Activated CD8-positive, alpha-beta memory T cell treated with anti-CD3 and anti-CD28 coated beads for 36 hours (primary cell): ENCODE measurements around the gene CEACAM1. TPM values are rescaled to one million over a fixed set of nuclear protein-coding genes. Genes with fewer than 3 reads are reported as not detected.
"Not testable (repeated sequence)": the region's sequence is repeated elsewhere in the genome, so short reads cannot be mapped to it uniquely, and the experiment has no call there.

ENCODE experiments used
- CTCF ChIA-PET: fragments of 350-600 bp; sonication (Branson Sonifier 250); formaldehyde crosslinking; loops from one replicate; lab custom pipeline; 2021; ENCODE audit warnings: antibody characterized with exemption; lab: Charles Lee
- POLR2A ChIA-PET: fragments of 350-600 bp; sonication (Branson Sonifier 250); formaldehyde crosslinking; loops from one replicate; lab custom pipeline; 2021; ENCODE audit warnings: antibody characterized with exemption; lab: Charles Lee
- total RNA-seq, 2 experiments: library from RNA; stranded (reverse); gene quantifications; one replicate each; pipeline ENCODE4 v1.2.3, GENCODE V29; 2021

The CEACAM1 gene
- total RNA-seq, 2 experiments from 2014 or later, result 0.55 to 1.2 TPM

DNA sequence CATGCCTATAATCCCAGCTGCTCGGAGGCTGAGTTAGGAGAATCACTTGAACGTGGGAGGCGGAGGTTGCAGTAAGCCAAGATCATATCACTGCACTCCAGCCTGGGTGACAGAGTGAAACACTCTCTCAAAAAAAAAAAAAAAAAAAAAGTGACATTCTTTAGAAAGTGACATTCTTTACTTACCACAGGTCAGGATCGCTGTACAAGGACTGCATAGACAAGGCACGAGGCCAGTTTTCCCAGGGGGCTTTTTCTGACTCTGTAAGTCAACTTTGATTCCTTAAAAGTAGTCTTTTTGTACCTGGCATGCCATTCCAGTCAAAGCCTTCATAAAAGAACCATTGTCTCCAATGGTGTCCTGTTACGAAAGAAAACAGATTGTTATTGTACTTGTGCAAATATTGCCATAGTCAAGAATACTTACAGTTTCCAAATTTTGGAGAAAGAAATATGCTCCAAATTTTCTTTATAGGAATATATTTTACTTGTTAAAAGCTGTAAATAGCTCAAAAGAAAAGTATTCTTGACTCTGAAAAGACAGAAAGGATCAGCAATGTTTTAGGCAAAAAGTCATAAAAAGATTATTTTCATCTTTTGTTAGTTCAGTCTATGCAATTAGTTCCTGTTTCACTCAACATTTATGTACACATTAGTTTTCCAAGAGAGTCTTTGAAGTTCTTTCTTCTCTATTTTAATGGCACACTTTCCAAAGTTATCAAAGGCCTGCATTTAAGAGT, 39.3 kb downstream of the CEACAM1 start:
- CTCF ChIA-PET, result no interaction called here

DNA sequence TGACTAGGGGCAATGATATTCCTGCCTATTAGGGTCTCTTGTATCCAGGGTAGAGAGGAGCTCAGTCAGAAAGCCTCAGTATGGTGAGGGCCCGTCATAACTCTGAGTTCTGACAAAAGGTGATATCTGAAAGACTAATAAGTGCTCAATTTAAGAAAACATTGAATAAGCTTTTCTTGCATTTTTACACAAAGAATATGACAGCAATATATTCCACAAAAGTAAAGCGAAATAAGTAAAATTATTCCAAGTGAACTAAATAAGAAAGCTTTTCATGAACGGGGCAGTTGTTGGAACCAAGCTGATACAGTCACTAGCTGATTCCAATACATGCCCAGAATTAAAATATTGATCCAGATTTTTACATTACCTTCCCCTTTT, 40.5 kb downstream of the CEACAM1 start:
- ChIA-PET CTCF (no interaction called here), POLR2A (no interaction called here)

More for the DNA sequence above, 39.3 kb downstream of the CEACAM1 start:
- POLR2A ChIA-PET, result interaction anchor here (0.5 kb wide), 1 partner anchor 844 kb away, joined by 3 read pairs; no protein-coding TSS in a partner anchor

DNA sequence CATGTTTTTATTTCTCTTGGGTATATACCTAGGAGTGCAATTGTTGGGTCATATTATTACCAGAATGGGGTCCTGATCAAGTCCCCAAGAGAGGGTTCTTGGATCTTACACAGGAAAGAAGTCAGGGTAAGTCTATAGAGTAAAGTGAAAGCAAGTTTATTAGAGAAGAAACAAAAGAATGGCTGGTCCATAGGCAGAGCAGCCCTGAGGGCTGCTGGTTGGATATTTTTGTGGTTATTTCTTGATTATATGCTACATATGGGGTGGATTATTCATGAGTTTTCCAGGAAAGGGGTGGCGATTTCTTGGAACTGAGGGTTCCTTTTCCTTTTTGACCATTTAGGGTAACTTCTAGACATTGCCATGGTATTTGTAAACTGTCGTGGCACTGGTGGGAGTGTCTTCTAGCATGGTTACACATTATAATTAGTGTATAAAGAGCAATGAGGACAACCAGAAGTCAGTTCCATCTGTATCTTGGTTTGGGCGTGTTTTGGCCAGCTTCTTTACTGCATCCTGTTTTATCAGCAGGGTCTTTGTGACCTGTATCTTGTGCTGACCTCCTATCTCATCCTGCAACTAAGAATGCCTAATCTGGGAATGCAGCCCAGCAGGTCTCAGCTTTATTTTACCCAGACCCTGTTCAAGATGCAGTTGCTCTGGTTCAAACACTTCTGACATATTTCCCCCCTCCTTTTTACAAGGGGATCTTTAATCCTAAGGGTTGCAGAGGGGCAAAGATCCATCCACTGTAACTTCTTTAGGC, 41.1 kb downstream of the CEACAM1 start:
- POLR2A ChIA-PET, result no interaction called here
- CTCF ChIA-PET, result no interaction called here

DNA sequence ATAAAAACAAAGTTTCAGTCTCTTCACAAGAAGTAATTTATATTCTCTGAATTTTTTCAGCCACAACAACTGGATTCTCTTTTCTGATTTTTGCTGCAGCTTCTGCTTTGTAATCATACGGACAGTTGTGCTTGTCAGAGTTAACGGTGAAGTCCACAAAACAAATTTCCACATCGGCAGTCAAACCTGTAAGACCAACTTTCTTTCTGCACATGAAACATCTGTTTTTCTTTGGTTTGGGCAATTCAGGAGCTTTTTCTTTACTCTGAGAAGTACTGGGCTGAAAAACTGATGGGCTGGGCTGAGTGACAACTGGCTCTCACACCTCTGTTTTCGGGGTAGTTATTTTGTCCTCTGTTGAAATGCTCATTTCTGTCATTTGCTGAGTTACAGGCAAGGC, 43.2 kb downstream of the CEACAM1 start:
- CTCF ChIA-PET, POLR2A ChIA-PET: not testable (repeated sequence)

DNA sequence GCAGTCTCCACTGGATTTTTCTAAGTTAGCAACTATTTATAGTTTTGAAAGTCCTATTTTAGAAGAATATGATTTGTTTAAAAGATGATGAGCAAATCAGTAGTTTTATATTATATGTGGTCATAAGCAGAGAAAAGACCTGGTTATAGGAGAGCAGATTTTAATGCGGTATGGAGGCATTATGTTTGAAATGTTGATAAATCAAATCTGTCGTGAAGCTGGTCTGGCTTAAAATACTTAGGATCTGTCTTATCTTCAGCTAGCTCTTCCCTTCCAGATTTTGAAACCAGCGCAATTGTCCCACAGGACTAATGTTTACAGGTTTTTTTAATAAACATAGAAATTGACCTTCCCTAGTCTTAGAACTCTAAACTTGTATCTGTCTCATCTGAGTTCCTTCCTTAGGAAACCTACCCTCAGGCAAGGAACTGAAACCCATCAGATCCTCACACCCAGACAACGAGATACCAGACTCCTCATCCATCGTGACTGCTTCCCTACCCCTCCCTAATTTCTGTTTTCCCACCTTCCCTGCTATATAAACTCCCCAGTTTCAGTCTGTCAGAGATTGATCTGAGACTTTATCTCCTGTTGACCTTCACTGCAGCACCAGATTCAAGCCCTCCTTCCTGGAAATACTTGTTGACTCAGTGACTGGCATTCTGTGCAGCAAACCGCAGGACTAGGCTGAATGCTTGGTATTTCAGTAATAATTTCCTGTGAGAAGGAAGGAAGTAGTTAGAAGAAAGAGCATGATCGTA, 47.8 kb downstream of the CEACAM1 start:
- POLR2A ChIA-PET, result no interaction called here
- CTCF ChIA-PET, result no interaction called here

DNA sequence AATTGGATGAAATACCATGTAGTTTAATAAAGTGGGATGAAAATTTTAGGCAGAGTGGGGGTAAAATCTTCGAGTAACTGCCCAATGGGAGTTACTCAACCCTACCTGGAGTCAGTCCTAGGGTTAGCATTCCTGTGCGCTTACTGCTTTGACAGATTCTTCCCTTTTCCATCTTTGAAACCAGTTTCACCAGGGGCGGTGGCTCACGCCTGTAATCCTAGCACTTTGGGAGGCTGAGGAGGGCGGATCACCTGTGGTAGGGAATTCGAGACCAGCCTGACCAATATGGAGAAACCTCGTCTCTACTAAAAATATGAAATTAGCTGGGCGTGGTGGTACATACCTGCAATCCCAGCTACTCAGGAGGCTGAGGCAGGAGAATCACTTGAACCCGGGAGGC, 48.5 kb downstream of the CEACAM1 start:
- CTCF ChIA-PET, result no interaction called here

DNA sequence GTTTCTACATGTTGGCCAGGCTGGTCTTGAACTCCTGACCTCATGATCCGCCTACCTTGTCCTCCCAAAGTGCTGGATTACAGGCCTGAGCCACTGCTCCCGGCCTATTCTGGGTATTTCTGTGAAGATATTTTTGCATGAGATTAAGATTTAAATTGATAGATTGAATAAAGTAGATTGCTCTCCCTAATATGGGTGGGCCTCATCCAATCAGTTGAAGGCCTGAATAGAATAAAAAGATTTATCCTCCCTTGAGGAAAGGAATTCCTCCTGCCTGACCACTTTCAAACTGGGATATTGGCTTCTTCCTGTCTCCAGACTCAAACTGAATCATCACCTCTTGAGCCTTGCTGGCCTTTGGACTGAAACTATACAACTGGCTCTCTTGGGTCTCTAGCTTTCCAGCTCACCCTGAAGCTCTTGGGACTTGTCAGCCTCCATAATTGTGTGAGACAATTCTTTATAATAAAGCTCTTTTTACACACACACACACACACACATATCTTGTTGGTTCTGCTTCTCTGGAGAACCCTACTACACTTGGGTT, 49.4 kb downstream of the CEACAM1 start:
- ChIA-PET CTCF (no interaction called here), POLR2A (interaction anchor here (0.6 kb wide), 1 partner anchor 33 kb away, joined by 3 read pairs; no protein-coding TSS in a partner anchor)

More for the DNA sequence above, 48.5 kb downstream of the CEACAM1 start:
- POLR2A ChIA-PET, result no interaction called here

DNA sequence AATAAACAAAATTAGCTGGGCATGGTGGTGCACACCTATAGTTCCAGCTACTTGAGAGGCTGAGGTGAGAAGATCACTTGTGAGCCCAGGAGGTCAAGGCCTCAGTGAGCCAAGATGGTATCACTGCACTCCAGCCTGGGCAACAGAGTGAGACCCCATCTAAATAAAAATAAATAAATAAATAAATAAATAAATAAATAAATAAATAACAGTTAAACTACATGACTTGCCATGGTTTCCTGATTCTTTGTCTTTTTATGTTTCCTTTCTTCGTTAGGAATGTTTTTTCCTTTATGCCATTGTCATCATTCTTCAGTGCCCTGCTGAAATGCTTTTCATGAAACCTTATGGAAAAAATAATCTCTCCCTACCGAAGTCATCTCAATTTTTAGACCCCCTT, 50.3 kb downstream of the CEACAM1 start:
- ChIA-PET CTCF (no interaction called here), POLR2A (no interaction called here)

DNA sequence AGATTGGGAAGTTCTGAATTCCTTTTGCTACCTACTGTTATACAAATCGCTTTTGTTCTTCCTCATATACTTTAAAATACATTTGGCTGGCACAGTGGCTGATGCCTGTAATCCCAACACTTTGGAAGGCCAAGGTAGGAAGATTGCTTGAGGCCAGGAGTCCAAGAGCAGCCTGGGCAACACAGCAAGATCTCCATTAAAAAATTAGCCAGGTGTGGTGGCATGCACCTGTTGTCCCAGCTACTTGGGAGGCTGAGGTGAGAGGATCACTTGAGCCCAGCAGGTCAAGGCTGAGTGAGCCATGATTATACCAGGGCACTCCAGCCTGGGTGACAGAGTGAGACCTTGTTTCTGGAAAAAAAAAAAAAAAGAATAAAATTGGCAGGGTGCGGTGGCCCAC, 51.2 kb downstream of the CEACAM1 start:
- ChIA-PET POLR2A (no interaction called here), CTCF (no interaction called here)

DNA sequence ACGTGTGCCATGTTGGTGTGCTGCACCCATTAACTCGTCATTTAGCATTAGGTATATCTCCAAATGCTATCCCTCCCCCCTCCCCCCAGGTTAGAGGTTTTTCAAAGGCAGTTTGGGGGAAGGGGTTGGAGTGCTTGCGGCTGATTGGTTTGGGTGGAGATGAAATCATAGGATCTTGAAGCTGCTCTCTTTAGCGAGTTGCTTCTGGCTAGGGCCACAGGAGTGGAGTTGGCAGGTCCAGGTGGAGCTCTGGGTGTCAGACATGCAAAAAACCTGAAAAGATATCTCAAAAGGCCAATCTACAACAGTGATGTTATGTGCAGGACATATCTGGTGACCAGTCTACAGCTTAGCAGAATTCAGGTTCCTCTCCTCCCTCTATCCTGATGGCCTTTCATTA, 52.9 kb downstream of the CEACAM1 start:
- ChIA-PET POLR2A (no interaction called here), CTCF (interaction anchor here (0.7 to 1.4 kb wide), 2 partner anchors 54 to 121 kb away, joined by 3 to 6 read pairs; no protein-coding TSS in a partner anchor)

DNA sequence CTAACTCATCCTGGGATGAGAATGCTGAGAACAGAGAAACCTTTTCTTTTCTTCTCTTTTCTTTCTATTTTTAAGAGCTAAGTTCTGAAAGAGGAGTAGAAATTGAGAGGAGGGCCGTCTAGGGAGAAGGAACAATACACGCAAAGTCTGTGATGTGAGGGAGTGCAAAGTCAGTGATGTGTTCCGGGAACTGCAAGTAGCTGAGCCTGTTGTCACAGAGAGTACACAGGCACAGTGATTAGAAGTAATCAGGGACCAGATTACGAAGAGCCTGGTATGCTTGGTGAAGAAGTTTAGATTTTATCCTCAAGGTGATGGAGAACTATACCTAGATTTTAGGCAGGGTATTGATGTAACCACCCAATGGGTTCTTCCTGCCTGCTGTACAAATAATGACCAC, 53.5 kb downstream of the CEACAM1 start:
- CTCF ChIA-PET, result interaction anchor here (1.4 kb wide), 1 partner anchor 54 kb away, joined by 6 read pairs; no protein-coding TSS in a partner anchor
- POLR2A ChIA-PET, result no interaction called here

DNA sequence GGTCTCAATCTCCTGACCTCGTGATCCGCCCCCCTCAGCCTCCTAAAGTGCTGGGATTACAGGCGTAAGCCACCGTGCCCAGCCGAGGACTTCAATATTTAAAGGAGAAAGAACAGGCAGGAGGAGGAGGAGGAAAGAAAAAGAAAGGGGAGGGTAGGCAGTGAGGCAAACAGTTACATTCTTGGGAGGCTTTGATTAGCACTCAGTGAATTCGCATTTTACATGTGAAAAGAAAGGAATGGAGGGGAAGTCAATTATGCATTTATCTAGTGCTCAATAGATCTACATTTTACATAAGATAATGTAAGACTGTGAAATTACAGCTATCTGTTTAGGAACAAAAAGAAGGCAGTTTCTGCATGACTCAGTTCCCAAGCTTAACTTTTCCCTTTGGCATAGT, 54.6 kb downstream of the CEACAM1 start:
- CTCF ChIA-PET, result interaction anchor here (0.7 to 1.5 kb wide), 2 partner anchors 24 to 55 kb away, joined by 3 to 5 read pairs; partner anchors contain the start of gene CEACAM1
- POLR2A ChIA-PET, result no interaction called here

DNA sequence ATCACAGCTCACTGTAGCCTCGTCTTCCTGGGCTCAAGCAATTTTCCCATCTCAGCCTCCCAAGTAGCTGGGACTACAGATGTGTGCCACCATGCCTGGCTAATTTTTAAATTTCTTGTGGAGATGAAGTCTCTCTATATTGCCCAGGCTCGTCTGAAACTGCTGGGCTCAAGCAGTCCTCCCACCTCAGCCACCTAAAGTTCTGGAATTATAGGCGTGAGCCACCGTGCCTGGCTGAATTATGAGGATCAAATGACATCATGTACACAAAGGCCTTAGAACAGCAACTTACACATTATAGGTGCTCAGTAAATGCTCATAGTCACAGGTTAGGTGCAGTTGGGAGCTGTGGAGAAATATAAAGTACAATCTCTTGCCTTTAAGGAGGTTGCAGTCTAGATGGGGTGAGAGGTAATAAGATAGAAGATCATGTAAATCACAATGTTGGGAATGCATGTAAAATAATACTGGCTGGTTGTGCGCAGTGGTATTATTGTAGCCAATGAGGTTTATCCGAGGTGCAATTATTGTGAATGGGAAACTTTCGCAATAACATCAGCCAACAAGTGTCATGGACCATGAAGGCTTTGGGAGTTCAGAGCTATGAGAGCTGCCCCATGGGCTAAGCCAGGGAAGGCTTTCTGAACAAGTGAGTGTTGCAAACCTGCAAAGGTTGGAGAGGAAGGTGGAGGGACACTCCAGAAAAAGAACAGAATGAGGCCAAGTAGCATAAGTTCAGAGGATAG, 55.7 kb downstream of the CEACAM1 start:
- POLR2A ChIA-PET, result no interaction called here
- CTCF ChIA-PET, result interaction anchor here (0.7 to 1.5 kb wide), 2 partner anchors 22 to 56 kb away, joined by 3 to 5 read pairs; partner anchors contain the start of gene CEACAM1

DNA sequence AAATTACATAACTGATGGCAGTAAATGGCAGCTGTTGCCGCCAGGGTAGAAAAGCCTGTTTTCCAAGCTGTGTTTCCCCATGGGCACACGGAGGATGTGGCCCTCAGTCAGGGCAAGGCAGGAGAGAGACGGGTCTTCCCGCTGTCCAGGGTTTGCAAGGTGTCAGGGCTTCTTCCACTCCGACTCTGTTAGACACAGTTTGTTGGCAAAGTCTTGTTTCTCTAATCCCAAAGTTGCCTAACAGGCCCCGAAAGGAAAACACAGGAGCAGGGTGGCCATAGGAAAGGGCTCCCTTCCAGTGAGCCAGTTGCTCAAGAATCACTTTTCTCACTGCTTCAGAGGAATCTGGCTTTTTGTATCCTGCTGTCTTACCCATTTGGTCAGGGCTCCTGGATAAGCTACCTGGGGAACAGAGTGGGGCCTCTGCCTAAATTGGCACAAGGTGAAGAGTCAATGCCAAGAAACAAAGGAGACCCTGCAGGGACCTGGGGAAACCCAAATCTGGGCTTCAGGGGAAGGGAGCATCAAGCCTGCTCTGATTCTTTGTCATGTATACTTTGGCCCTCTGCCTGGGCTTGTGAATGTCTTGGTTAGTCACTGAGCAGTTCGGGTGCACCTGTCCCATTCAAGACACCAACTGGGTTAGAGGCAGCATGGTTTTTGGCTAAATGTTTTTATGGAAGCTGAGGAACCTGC, 56.6 kb downstream of the CEACAM1 start:
- CTCF ChIA-PET, result interaction anchor here (1.5 kb wide), 1 partner anchor 22 kb away, joined by 5 read pairs; no protein-coding TSS in a partner anchor
- POLR2A ChIA-PET, result no interaction called here

DNA sequence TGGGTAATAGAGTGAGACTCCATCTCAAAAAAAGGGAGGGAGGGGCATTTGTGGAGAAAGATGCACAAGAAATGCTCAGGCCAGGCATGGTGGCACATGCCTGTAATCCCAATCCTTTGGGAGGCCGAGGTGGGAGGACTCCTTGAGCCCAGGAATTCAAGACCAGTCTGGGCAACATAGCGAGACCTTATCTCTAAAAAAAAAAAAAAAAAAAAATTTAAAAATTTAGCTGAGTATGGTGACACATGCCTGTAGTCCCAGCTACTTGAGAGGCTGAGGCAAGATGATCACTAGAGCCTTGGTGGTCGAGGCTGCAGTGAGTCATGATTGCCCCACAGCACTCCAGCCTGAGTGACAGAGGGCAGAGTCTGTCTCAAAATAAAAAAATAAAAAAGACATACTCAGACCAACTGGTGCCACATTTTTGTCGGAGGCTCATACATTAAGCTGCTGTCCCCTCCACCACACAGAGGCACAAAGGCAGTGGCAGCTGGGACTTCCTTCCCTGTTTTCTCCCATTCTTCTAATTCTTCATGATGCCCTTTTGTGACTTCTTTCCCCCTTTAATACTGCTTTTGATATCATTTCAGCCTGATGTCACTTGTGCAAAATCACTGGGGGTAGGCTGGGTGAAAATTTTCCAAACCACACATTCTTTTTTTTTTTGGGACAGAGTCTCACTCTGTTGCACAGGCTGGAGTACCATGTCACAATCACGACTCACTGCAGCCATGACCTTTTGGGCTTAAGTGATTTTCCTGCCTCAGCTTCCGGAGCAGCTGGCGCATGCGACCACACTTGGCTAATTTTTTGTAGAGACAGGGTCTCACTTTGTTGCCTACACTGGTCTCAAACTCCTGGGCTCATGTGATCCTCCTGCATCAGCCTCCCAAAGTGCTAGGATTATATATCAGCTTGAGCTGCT, 58.7 kb downstream of the CEACAM1 start:
- CTCF ChIA-PET, result interaction anchor here (0.6 to 2.1 kb wide), 2 partner anchors 59 to 1454 kb away, joined by 4 to 6 read pairs; no protein-coding TSS in a partner anchor
- POLR2A ChIA-PET, result interaction anchor here (0.6 kb wide), 1 partner anchor 36 kb away, joined by 3 read pairs; no protein-coding TSS in a partner anchor

DNA sequence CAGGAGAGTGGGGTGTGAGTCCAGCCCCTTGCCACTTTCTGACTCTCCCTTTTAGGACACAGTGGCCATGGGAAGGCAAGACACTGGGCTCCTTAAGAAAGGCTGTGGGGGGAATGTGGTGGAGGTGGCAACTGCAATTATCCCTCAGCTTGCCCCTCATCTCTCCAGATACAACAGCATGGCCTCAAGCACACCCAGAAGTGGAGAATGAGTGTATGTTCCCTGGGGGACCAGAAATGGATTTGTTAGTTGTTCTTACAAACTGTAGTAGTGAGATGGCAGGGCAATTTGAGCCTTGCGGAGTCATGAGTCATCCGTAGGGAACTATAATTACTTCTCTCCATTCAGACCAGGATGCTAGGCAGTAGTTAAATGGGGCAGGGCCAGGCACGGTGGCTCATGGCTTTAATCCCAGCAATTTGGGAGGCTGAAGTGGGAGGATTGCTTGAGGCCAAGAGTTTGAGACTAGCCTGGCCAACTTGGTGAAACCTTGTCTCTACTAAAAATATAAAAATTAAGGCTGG, 59.9 kb downstream of the CEACAM1 start:
- POLR2A ChIA-PET, result no interaction called here
- CTCF ChIA-PET, result interaction anchor here (0.7 kb wide), 1 partner anchor 715 kb away, joined by 3 read pairs; no protein-coding TSS in a partner anchor
